Globus pallidus (tissue), 1 donor: ENCODE measurements around the gene TAS2R50.
A peak's percentile ranks its signal among the peaks of the same experiment; 100 is the strongest.
"Not testable (repeated sequence)": the region's sequence is repeated elsewhere in the genome, so short reads cannot be mapped to it uniquely, and the experiment has no call there.

ENCODE experiments used
- DNase-seq: peaks from one replicate; pipeline ENCODE4 v3.0.0-alpha.2; 2015; ENCODE audit warnings: low spot score

Gene TAS2R50

GRCh38 chr12:10986812-10987211 lies at the start of gene TAS2R50:
Gene TAS2R50 (minus strand): TSS chr12:10986912. CDS start chr12:10986860, 52 bp downstream.
- DNase-seq = no peak

- DNase-seq = not testable (repeated sequence)
Measured at GRCh38 chr12:11033959-11034358, 47.2 kb upstream of the TAS2R50 start.

DNA sequence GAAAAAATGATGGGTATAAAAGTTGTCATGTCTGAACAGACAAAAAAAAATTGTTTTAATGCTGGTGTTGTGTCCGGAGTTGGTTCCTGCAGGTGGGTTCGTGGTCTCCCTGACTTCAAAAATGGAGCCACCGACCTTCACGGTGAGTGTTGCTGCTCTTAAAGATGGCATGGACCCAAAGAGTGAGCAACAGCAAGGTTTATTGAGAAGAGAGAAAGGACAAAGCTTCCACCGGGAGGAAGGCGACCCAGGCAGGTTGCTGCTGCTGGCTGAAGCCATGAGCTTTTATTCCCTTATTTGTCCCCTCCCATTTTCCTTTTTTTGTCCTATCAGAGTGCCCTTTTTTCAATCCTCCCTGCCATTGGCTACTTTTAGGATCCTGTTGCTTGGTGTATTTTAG lies 44.6 kb upstream of the TAS2R50 start, which contains the start of gene TAS2R31:
Gene TAS2R31, minus strand, starts transcription at position 101 of the 400 bp plus-strand sequence. Its CDS starts 72 bp downstream, at position 29.
- no peak for DNase-seq

GRCh38 chr12:11026118-11026517 lies 39.4 kb upstream of the TAS2R50 start:
- no peak for DNase-seq

- no peak for DNase-seq
Measured at GRCh38 chr12:11023387-11023786, 36.7 kb upstream of the TAS2R50 start.

- DNase-seq = no peak
Measured at GRCh38 chr12:11022520-11022919, 35.8 kb upstream of the TAS2R50 start, which contains the start of gene TAS2R19. Gene TAS2R19 (minus strand): TSS chr12:11022620. CDS start chr12:11022571, 49 bp downstream.

- DNase-seq = peak; percentile 88
Measured at GRCh38 chr12:11016937-11017336, 30.2 kb upstream of the TAS2R50 start.

GRCh38 chr12:11015775-11016430 lies 29.2 kb upstream of the TAS2R50 start:
- no peak for DNase-seq

DNA sequence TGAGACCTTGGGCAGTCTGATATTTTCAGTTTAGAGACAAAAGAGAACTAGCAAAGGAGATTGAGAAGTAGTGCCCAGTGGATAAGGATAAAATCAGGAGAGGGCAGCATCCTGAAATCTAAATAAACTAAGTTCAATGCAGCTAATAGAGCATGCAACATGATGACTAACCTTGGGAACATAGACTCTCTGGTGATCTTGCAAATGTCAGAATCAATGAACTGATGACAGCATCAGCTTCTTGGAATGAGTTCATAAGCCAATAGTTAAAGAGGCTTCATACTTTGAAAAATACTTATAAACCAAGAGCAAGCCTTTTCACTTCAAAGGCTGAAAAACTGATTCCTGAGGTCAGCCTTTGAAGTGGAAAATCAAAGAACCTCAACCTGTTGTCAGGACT lies 27.5 kb upstream of the TAS2R50 start:
- no peak for DNase-seq

- DNase-seq = no peak
Measured at GRCh38 chr12:11007608-11008007, 20.9 kb upstream of the TAS2R50 start.

DNA sequence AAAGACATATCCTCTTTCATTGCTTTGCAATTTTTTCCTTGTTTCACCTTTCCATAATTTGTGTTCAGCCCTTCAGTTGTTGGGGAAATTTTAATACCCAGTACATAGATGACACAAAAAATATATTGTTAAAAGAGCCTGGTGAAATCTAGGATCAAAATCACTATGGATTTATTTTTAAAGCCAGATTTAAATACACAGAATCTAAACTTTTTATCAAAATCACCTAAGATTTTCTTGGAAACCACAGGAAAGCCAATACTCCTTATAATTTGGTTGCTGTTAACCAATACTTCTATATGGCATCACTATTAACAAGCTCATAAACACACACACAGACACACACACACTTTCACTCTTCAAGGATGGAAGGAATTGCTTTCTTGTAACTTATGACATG lies 11.5 kb upstream of the TAS2R50 start, which contains the start of gene TAS2R20:
Gene TAS2R20, minus strand, starts transcription at position 101 of the 400 bp plus-strand sequence. CDS start 429 bp downstream, outside the sequence.
- no peak for DNase-seq

DNA sequence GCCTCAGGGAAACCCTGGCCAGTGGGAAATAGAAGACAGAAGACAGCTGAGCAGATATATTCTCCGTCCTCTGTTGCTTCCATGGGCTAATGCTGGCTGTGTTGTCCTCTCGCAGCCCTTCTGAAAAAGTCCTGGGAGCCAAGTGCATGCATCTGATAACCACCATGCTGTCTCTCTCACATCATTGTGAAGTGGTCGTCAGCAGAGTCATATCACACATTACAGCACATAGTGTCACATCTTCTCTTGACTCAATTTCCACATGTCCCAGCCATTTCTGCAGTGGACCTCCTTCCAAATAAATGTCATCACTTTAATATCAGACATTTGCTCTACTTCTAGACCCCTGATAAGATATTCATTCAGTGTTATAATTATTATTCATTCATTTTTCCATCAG lies 7.6 kb upstream of the TAS2R50 start:
- no peak for DNase-seq

DNA sequence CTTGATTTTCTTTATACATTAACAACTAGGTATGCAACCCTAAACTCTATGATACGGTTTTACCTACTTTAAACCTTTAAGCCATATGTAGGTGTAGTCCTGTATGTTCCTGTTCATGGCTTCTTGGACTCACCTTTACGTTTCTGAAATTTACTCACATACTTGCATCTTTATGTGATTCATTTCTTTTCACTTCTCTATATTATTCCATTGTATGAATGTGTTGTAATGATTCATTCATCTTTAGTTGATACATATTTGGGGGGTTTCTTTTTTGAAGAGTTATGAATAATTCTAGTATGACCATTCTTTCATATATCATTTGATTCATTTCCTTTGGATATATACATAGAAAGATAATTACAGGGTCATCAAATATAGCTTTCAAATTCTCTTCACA lies 2.4 kb upstream of the TAS2R50 start:
- no peak for DNase-seq

DNA sequence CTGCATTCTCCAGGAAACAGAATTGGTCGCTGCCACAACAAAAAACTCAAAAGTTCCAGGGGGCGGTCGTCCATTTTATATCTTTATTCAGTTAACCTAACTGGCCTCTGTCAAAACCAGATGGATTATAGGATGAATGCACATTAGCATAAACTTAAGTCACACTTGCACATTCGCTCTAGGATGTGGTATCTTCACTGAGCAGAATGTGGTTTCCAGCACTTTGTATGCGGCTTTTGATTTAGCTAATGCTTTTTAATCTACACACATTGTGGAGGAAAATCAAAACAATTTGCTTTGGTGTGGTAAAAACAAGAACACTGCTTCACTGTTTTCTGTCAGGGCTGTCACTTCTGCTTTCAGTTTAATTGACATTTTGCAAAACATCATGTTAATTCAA lies 4.5 kb downstream of the TAS2R50 start:
- no peak for DNase-seq

DNA sequence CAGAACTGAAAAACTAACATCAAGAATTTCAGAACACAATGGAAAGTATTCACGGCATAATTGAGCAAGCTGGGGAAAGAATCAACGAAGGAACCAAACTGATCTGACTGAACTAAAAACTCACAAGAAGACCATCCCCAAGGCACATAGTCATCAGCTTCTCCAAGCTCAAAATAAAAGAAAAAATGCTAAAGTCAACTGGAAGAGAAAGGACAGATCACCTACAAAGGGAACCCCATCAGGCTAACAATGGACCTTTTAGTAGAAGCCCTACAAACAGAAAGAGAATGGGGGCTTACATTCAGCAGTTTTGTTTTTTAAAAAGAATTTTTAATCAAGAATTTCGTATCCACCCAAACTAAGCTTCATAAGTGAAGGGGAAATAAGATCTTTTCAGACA lies 11.7 kb downstream of the TAS2R50 start:
- DNase-seq = no peak

DNA sequence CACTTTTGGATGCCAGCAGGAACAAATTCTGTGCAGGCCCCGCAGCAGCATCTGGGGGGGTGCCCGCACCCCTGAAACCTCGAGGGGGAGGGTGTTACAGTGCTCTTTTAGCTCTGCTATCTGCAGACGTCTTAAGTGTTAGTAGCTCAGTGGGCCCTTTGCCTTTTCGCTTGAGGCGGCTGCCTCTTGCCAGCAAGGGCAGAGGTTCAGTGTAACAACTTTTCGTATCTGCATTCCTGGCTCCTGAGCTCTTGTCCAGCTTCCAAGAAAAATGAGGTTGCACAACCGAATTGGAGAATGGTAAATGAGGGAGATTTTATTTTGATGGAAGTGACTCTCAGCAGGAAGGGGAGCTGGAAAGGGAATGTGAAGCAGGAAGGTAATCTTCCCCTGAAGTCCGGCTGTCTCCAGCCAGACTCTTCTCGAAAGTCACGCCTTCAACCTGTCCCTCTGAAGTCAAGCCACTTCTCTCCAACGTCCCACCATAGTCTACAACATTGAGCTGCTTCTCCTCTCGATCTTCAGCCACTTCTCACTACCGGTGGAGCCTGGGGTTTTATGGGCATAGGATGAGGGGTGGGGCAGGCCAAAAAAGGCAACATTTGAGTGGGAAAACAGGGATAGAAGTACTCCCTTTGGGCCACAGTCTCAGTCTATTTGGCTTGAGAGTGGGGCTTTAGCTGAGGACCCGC lies 17.8 kb downstream of the TAS2R50 start:
- DNase-seq = no peak

GRCh38 chr12:10967409-10967808 lies 19.3 kb downstream of the TAS2R50 start:
- DNase-seq = no peak

GRCh38 chr12:10966314-10966713 lies 20.4 kb downstream of the TAS2R50 start:
- no peak for DNase-seq

GRCh38 chr12:10965476-10965875 lies 21.2 kb downstream of the TAS2R50 start:
- DNase-seq = no peak

- DNase-seq = no peak
Measured at GRCh38 chr12:10960211-10960610, 26.5 kb downstream of the TAS2R50 start.

DNA sequence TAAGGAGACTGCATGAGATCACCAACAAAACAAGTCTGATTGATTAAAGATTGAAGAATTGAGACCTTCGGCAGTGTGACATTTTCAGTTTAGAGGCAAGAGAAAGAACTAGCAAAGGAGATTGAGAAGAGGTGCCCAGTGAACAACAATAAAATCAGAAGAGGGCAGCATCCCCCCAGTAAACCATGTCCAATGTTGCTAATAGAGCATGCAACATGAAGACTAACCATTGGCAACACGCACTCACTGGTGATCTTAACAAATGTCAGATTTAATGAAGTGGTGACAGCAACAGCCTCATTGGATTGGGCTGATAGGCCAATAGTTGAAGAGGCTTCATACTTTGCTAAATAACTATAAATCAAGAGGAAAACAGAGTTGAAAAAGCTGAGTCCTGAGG lies 26.9 kb downstream of the TAS2R50 start:
- DNase-seq = peak; percentile 73

- DNase-seq = no peak
Measured at GRCh38 chr12:10957741-10958140, 29.0 kb downstream of the TAS2R50 start.

DNA sequence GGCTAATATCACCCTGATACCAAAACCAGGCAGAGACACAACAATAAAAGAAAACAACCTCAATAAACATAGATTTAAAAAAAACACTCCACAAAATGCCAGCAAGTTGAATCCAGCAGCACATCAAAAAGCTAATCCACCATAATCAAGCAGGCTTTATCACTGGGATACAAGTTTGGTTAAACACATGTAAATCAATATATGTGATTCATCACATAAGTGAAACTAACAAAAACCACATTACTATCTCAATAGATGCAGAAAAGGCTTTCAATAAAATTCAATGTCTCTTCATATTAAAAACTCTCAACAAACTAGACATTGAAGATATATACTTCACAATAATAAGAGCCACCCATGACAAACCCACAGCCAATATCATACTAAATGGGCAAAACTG lies 30.6 kb downstream of the TAS2R50 start:
- no peak for DNase-seq
